Posterior cingulate gyrus (tissue), 11 donors: Measurements from ENCODE around the gene RHBDF2.
"Not testable (repeated sequence)": the region's sequence is repeated elsewhere in the genome, so short reads cannot be mapped to it uniquely, and the experiment has no call there.

ENCODE experiments used
- DNase-seq, 10 donors: peaks; one replicate each; pipeline versions ENCODE4 v3.0.0 to v3.0.0-alpha.2; 2020 to 2021; ENCODE audit warnings: mixed read lengths in 3 of 10
- intact Hi-C: fragments of 100-400 bp; cut with DNase I; formaldehyde crosslinking; loops from one replicate; pipeline ENCODE4 v1.15.1; 2023

Gene RHBDF2

GRCh38 chr17:76538941-76539570, 37.8 kb upstream of the RHBDF2 start:
- intact Hi-C loops: no loop called here
- DNase-seq: peak in 2 of 10 donors; percentile 7 to 46

- peak in 3 of 10 donors; percentile 28 to 86 (median 84) for DNase-seq
- intact Hi-C loops: no loop called here
Measured at GRCh38 chr17:76538281-76538931, 37.2 kb upstream of the RHBDF2 start.

GRCh38 chr17:76537578-76538280, 36.5 kb upstream of the RHBDF2 start, which contains the start of gene CYGB:
CYGB (minus strand) TSS chr17:76537709; CDS start chr17:76537542, 167 bp downstream.
- intact Hi-C loops: no loop called here
- peak in 3 of 10 donors; percentile 28 to 83 (median 79) for DNase-seq

GRCh38 chr17:76537288-76537577, 36.0 kb upstream of the RHBDF2 start:
- peak in 3 of 10 donors; percentile 39 to 90 (median 88) for DNase-seq
- intact Hi-C loops: no loop called here

GRCh38 chr17:76536511-76537287, 35.5 kb upstream of the RHBDF2 start:
- intact Hi-C loops: no loop called here
- DNase-seq: peak in 3 of 10 donors; percentile 7 to 83 (median 56)

- intact Hi-C loops: no loop called here
- peak in 3 of 10 donors; percentile 16 to 75 (median 62) for DNase-seq
Measured at GRCh38 chr17:76535788-76536510, 34.7 kb upstream of the RHBDF2 start.

GRCh38 chr17:76534831-76535732, 33.9 kb upstream of the RHBDF2 start:
- DNase-seq: peak in 3 of 10 donors; percentile 84 to 92 (median 87)
- intact Hi-C loops: no loop called here

GRCh38 chr17:76533640-76534359, 32.6 kb upstream of the RHBDF2 start:
- peak in 1 of 10 donors; percentile 66 for DNase-seq
- intact Hi-C loops: not testable (repeated sequence)

GRCh38 chr17:76532072-76532651, 30.9 kb upstream of the RHBDF2 start:
- intact Hi-C loops: no loop called here
- DNase-seq: peak in 1 of 10 donors; percentile 51

- intact Hi-C loops: no loop called here
- peak in 1 of 10 donors; percentile 63 for DNase-seq
Measured at GRCh38 chr17:76531486-76532038, 30.3 kb upstream of the RHBDF2 start.

GRCh38 chr17:76530811-76531485, 29.7 kb upstream of the RHBDF2 start:
- intact Hi-C loops: no loop called here
- DNase-seq: no peak

GRCh38 chr17:76530095-76530723, 29.0 kb upstream of the RHBDF2 start:
- intact Hi-C loops: no loop called here

GRCh38 chr17:76529224-76530094, 28.2 kb upstream of the RHBDF2 start:
- peak in 4 of 10 donors; percentile 50 to 90 (median 74) for DNase-seq
- intact Hi-C loops: no loop called here

More at GRCh38 chr17:76530095-76530723, 29.0 kb upstream of the RHBDF2 start:
- DNase-seq: no peak

GRCh38 chr17:76528528-76529223, 27.5 kb upstream of the RHBDF2 start:
- intact Hi-C loops: no loop called here
- DNase-seq: no peak

- intact Hi-C loops: no loop called here
- DNase-seq: no peak
Measured at GRCh38 chr17:76528156-76528527, 26.9 kb upstream of the RHBDF2 start.
